ENCODE results near the gene ZPR1. TPM values are rescaled to one million over a fixed set of nuclear protein-coding genes. Genes with fewer than 3 reads are reported as not detected.

The ZPR1 gene
- total RNA-seq, 1 donor from 2014 or later = 33.4 TPM

DNA sequence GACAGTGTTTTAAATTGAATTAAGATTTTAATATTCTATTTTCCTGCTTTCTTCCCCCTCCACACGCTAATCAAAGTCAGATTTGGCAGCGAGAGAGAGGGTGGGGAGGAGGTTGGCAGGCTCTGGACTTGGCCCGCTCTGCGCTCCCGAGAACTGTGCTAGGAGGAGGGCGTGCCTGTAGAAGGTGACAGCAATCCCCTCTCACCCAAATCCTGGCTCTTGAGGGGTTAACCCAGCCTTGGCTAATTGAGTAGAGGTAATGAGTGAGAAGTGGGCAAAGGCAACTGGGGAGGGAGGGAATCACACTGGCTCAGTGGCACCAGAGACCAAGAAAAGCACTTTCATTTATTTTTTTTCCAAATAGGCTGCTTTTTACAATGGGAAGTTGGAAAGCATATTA lies 57.2 kb downstream of the ZPR1 start:
- Mint-ChIP-seq H3K36me3 (ENCODE audit: low read depth, unreplicated experiment) (no peaks in the 10 kb centered on the region), H3K27ac (ENCODE audit: unreplicated experiment) (no peak overlapping the region), H3K4me1 (ENCODE audit: unreplicated experiment) (peaks cover 15% of the 10 kb centered on the region), H3K27me3 (ENCODE audit: unreplicated experiment) (peaks cover 12% of the 10 kb centered on the region), H3K4me3 (ENCODE audit: unreplicated experiment) (no peak overlapping the region), H3K9me3 (ENCODE audit: unreplicated experiment) (no peaks in the 10 kb centered on the region)
- DNase-seq (ENCODE audit: low spot score) = no peak
- TF ChIP-seq, protein P1, sequence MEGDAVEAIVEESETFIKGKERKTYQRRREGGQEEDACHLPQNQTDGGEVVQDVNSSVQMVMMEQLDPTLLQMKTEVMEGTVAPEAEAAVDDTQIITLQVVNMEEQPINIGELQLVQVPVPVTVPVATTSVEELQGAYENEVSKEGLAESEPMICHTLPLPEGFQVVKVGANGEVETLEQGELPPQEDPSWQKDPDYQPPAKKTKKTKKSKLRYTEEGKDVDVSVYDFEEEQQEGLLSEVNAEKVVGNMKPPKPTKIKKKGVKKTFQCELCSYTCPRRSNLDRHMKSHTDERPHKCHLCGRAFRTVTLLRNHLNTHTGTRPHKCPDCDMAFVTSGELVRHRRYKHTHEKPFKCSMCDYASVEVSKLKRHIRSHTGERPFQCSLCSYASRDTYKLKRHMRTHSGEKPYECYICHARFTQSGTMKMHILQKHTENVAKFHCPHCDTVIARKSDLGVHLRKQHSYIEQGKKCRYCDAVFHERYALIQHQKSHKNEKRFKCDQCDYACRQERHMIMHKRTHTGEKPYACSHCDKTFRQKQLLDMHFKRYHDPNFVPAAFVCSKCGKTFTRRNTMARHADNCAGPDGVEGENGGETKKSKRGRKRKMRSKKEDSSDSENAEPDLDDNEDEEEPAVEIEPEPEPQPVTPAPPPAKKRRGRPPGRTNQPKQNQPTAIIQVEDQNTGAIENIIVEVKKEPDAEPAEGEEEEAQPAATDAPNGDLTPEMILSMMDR (IDR thresholded peaks at IDR 0.05; ENCODE audit: unreplicated experiment) = no peak

DNA sequence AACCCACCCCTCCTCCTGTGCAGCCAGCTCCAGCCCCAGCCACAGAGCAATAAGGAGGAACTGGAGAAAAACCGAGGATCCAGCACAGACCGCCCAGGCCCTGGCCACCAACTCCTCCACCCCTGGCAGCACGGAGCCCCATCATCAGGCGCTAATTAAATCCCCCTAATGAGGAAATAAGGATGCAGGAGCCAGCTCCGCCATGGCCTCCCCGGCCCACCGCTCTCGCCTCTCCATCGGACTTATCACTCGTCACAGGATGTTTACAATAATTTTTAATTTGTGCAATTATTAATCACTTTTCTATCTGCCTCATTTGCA lies 57.6 kb downstream of the ZPR1 start:
- no peaks in the 10 kb centered on the region for H3K36me3 Mint-ChIP-seq (ENCODE audit: low read depth, unreplicated experiment)
- no peak for DNase-seq (ENCODE audit: low spot score)
- H3K27ac Mint-ChIP-seq (ENCODE audit: unreplicated experiment) = no peak overlapping the region
- H3K9me3 Mint-ChIP-seq (ENCODE audit: unreplicated experiment) = no peaks in the 10 kb centered on the region
- H3K4me3 Mint-ChIP-seq (ENCODE audit: unreplicated experiment) = no peak overlapping the region
- H3K4me1 Mint-ChIP-seq (ENCODE audit: unreplicated experiment) = peaks cover 15% of the 10 kb centered on the region
- H3K27me3 Mint-ChIP-seq (ENCODE audit: unreplicated experiment) = peaks cover 12% of the 10 kb centered on the region
- TF ChIP-seq, protein P1 (IDR thresholded peaks at IDR 0.05; ENCODE audit: unreplicated experiment) = no peak

GRCh38 chr11:116729501-116730240 lies 58.2 kb downstream of the ZPR1 start:
- TF ChIP-seq, protein P1 (IDR thresholded peaks at IDR 0.05; ENCODE audit: unreplicated experiment) = no peak
- H3K4me1 Mint-ChIP-seq (ENCODE audit: unreplicated experiment) = peaks cover 15% of the 10 kb centered on the region

DNA sequence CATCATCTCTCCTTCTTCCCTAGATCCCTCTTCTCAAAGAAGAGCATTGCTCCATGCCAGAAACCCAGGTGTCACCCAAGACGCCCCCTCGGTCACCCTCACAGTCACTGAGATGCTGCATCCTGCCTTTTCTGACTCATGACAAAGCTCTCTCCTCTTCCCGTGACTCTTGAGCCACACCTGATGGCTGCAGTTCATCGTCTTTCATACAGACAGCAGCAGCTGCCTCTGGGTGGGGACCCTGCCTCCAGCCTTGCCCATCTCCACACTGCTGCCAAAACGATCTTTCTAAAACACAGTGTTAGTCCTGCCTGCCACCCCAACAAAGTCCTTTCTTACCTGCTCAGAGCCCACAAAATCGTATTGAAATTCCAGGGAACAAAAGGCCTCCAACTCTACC lies 59.8 kb downstream of the ZPR1 start:
- H3K4me3 Mint-ChIP-seq (ENCODE audit: unreplicated experiment) = no peak overlapping the region
- peaks cover 7% of the 10 kb centered on the region for H3K4me1 Mint-ChIP-seq (ENCODE audit: unreplicated experiment)
- no peak for DNase-seq (ENCODE audit: low spot score)
- no peaks in the 10 kb centered on the region for H3K9me3 Mint-ChIP-seq (ENCODE audit: unreplicated experiment)
- H3K27ac Mint-ChIP-seq (ENCODE audit: unreplicated experiment) = no peak overlapping the region
- H3K27me3 Mint-ChIP-seq (ENCODE audit: unreplicated experiment) = peaks cover 12% of the 10 kb centered on the region
- H3K36me3 Mint-ChIP-seq (ENCODE audit: low read depth, unreplicated experiment) = no peaks in the 10 kb centered on the region
- TF ChIP-seq, protein P1 (IDR thresholded peaks at IDR 0.05; ENCODE audit: unreplicated experiment) = no peak

More at GRCh38 chr11:116729501-116730240, 58.2 kb downstream of the ZPR1 start:
- H3K27me3 Mint-ChIP-seq (ENCODE audit: unreplicated experiment) = peaks cover 13% of the 10 kb centered on the region
- no peaks in the 10 kb centered on the region for H3K9me3 Mint-ChIP-seq (ENCODE audit: unreplicated experiment)
- H3K36me3 Mint-ChIP-seq (ENCODE audit: low read depth, unreplicated experiment) = no peaks in the 10 kb centered on the region
- no peak overlapping the region for H3K27ac Mint-ChIP-seq (ENCODE audit: unreplicated experiment)
- H3K4me3 Mint-ChIP-seq (ENCODE audit: unreplicated experiment) = no peak overlapping the region
- DNase-seq (ENCODE audit: low spot score) = no peak

GRCh38 chr11:116725434-116726221 lies 62.2 kb downstream of the ZPR1 start:
- no peak for DNase-seq (ENCODE audit: low spot score)
- Mint-ChIP-seq H3K27me3 (ENCODE audit: unreplicated experiment) (peaks cover 13% of the 10 kb centered on the region), H3K4me3 (ENCODE audit: unreplicated experiment) (no peak overlapping the region), H3K36me3 (ENCODE audit: low read depth, unreplicated experiment) (no peaks in the 10 kb centered on the region), H3K27ac (ENCODE audit: unreplicated experiment) (no peak overlapping the region), H3K9me3 (ENCODE audit: unreplicated experiment) (no peaks in the 10 kb centered on the region), H3K4me1 (ENCODE audit: unreplicated experiment) (no peaks in the 10 kb centered on the region)
- TF ChIP-seq, protein P1 (IDR thresholded peaks at IDR 0.05; ENCODE audit: unreplicated experiment) = no peak

All from endothelial cell (in vitro differentiated cells).